ENCODE results near the gene ABTB2. TPM values are rescaled to one million over a fixed set of nuclear protein-coding genes. Genes with fewer than 3 reads are reported as not detected.

Gene ABTB2
- total and polyA plus RNA-seq, 2 of the 8 experiments (the other 6 are each of a cell fraction or from before 2014, with no cell fraction given) = 7.7 to 10.2 TPM

- no peak overlapping the region for H2BK20ac ChIP-seq (ENCODE audit: low read length)
- no peak overlapping the region for H3K18ac ChIP-seq (ENCODE audit: extremely low read depth, low read length)
- H3K4me3 ChIP-seq (ENCODE audit: extremely low read depth in 1 of 4, insufficient read depth in 2 of 4, low read depth in 3 of 4, low read length in 4 of 4) = no peak overlapping the region
- POLR2A ChIA-PET (ENCODE audit: partially characterized antibody) = interaction anchor here (1.2 kb wide), 2 partner anchors 15 to 36 kb away, joined by 3 to 4 read pairs; no protein-coding TSS in a partner anchor
- no peaks in the 10 kb centered on the region for H3K4me1 ChIP-seq (replicated peaks in 1 of 4; ENCODE audit: control insufficient read depth in 3 of 4, insufficient read depth in 4 of 4, low read length in 3 of 4)
- no peaks in the 10 kb centered on the region for H3K9me3 ChIP-seq (ENCODE audit: insufficient read depth in 2 of 2, low read depth in 1 of 2, low read length in 1 of 2)
- FAIRE-seq = no peak
- TF ChIP-seq KDM1A (IDR thresholded peaks at IDR 0.05; ENCODE audit: borderline replicate concordance, low read length) = no peak
- no peak overlapping the region for H3K4me2 ChIP-seq (ENCODE audit: insufficient read depth in 1 of 2, low read depth in 2 of 2, low read length in 2 of 2)
- H3K9ac ChIP-seq (replicated peaks in 1 of 4; ENCODE audit: extremely low read depth in 1 of 4, low read depth in 3 of 4, low read length in 3 of 4) = no peak overlapping the region
- H2AFZ ChIP-seq (ENCODE audit: low read length) = no peak overlapping the region
- H2BK12ac ChIP-seq (ENCODE audit: low read depth, low read length) = no peak overlapping the region
- H4K20me1 ChIP-seq (replicated peaks in 1 of 2; ENCODE audit: control insufficient read depth in 1 of 2, insufficient read depth in 2 of 2, low read length in 2 of 2) = peaks cover 2 to 11% of the 10 kb centered on the region in 2 experiments
- no peak overlapping the region for H3K56ac ChIP-seq (replicated peaks; ENCODE audit: insufficient read length, low read depth, low read length)
- H3K79me2 ChIP-seq (ENCODE audit: control insufficient read depth in 1 of 2, insufficient read depth in 2 of 2, low read length in 2 of 2) = no peaks in the 10 kb centered on the region
- H3K36me3 ChIP-seq (ENCODE audit: control insufficient read depth in 2 of 4, insufficient read depth in 4 of 4, low read length in 3 of 4) = peaks cover 37 to 79% (median 56%) of the 10 kb centered on the region in 4 experiments
- no peak overlapping the region for H4K5ac ChIP-seq (ENCODE audit: insufficient read length, low read depth, low read length)
- H2AK5ac ChIP-seq (ENCODE audit: low read depth, low read length) = no peak overlapping the region
- no peaks in the 10 kb centered on the region for H3K27me3 ChIP-seq (replicated peaks in 1 of 4; ENCODE audit: control insufficient read depth in 3 of 4, extremely low read depth in 1 of 4, insufficient read depth in 3 of 4, low read length in 3 of 4)
- DNase-seq (ENCODE audit: low read depth in 1 of 2, low spot score in 2 of 2) = no peak
- no peak overlapping the region for H3K14ac ChIP-seq (ENCODE audit: insufficient read length)
- H4K8ac ChIP-seq (ENCODE audit: extremely low read depth, insufficient read depth, low read length) = no peak overlapping the region
- H3K23me2 ChIP-seq (ENCODE audit: low read depth, low read length) = no peaks in the 10 kb centered on the region
- H2BK15ac ChIP-seq (ENCODE audit: low read length) = no peak overlapping the region
- no peak overlapping the region for H3K23ac ChIP-seq (ENCODE audit: insufficient read length)
- CTCF ChIA-PET (ENCODE audit: partially characterized antibody) = interaction anchor here (0.6 to 1.2 kb wide), 4 partner anchors 9 to 213 kb away, joined by 3 read pairs; partner anchors contain the start of gene ABTB2
- H2BK120ac ChIP-seq (replicated peaks; ENCODE audit: low read depth, low read length) = no peak overlapping the region
- H3K27ac ChIP-seq (ENCODE audit: low read depth, low read length) = no peak overlapping the region
- H3K79me1 ChIP-seq (ENCODE audit: low read depth, low read length) = no peaks in the 10 kb centered on the region
- WGBS, 2 experiments (ENCODE audit: extremely low coverage in 1 of 2, insufficient coverage in 1 of 2, insufficient read length in 1 of 2, insufficient replicate concordance in 2 of 2, low coverage in 1 of 2, low lambda C conversion rate in 2 of 2, missing lambda C conversion rate in 1 of 2) = 97% methylated on average over 8 of the region's 8 CpGs; no CpG with 5 or more reads in 1 of the 2 experiments
- no peak overlapping the region for H4K91ac ChIP-seq (replicated peaks; ENCODE audit: insufficient read length, low read length)
- H2BK5ac ChIP-seq (ENCODE audit: low read depth, low read length) = no peak overlapping the region
- H3K4ac ChIP-seq (replicated peaks; ENCODE audit: insufficient read length, low read depth, low read length) = no peak overlapping the region
Measured at GRCh38 chr11:34145847-34146381, 211.9 kb downstream of the ABTB2 start.
